SK-N-SH treated with all-trans-retinoic acid at 6 μM for 48 hours (cell line): ENCODE results near the gene GLIPR2.

Experiments
- ATAC-seq: fragments of 200-7000 bp; cut with Tn5 transposase; 3 replicates; pipeline ENCODE4 v1.9.1; 2020; ENCODE audit warnings: mild to moderate bottlenecking, moderate library complexity
- ARNTL ChIP-seq: fragments of 450-650 bp; formaldehyde crosslinking; IDR thresholded peaks from 2 replicates; pipeline ENCODE4 v1.5.0; 2020; ENCODE audit warnings: low read depth, mild to moderate bottlenecking, moderate library complexity, borderline replicate concordance
- CSDC2 ChIP-seq: fragments of 250-450 bp; sonication (Bioruptor Pico); IDR thresholded peaks from 2 replicates; pipeline ENCODE4 v1.5.0; 2020; ENCODE audit warnings: mild to moderate bottlenecking, moderate library complexity
- ESRRG ChIP-seq: fragments of 250-450 bp; sonication (Bioruptor Pico); IDR thresholded peaks from 2 replicates; pipeline ENCODE4 v1.6.1; 2021; ENCODE audit warnings: mild to moderate bottlenecking
- GLIS3 ChIP-seq: fragments of 250-450 bp; sonication (Bioruptor Pico); IDR thresholded peaks from 2 replicates; pipeline ENCODE4 v1.5.0; 2020; ENCODE audit warnings: mild to moderate bottlenecking, moderate library complexity
- ISL1 ChIP-seq: fragments of 250-450 bp; sonication (Bioruptor Pico); IDR thresholded peaks from 2 replicates; pipeline ENCODE4 v2.1.2; 2022; ENCODE audit warnings: mild to moderate bottlenecking, moderate library complexity
- OSR1 ChIP-seq: fragments of 250-450 bp; sonication (Bioruptor Pico); IDR thresholded peaks from 2 replicates; pipeline ENCODE4 v1.8.0; 2022; ENCODE audit warnings: moderate library complexity, mild to moderate bottlenecking, inconsistent platforms
- POU6F1 ChIP-seq: fragments of 250-450 bp; sonication (Bioruptor Pico); IDR thresholded peaks from 2 replicates; pipeline ENCODE4 v1.8.0; 2021; ENCODE audit warnings: low read depth, mild to moderate bottlenecking, moderate library complexity, borderline replicate concordance
- PPARA ChIP-seq: fragments of 250-450 bp; sonication (Bioruptor Pico); IDR thresholded peaks from 2 replicates; pipeline ENCODE4 v1.5.0; 2020; ENCODE audit warnings: mild to moderate bottlenecking, borderline replicate concordance
- RARB ChIP-seq: fragments of 250-450 bp; sonication (Bioruptor Pico); IDR thresholded peaks from 2 replicates; pipeline ENCODE4 v1.8.0; 2021; ENCODE audit warnings: mild to moderate bottlenecking, moderate library complexity
- SNAI2 ChIP-seq: fragments of 250-450 bp; sonication (Bioruptor Pico); IDR thresholded peaks from 2 replicates; pipeline ENCODE4 v1.5.0; 2020; ENCODE audit warnings: mild to moderate bottlenecking, moderate library complexity
- TCF4 ChIP-seq: fragments of 250-450 bp; sonication (Bioruptor Pico); IDR thresholded peaks from 2 replicates; pipeline ENCODE4 v1.8.0; 2021; ENCODE audit warnings: mild to moderate bottlenecking, moderate library complexity, borderline replicate concordance
- TOX ChIP-seq: fragments of 250-450 bp; sonication (Bioruptor Pico); IDR thresholded peaks from 2 replicates; pipeline ENCODE4 v1.8.0; 2021; ENCODE audit warnings: mild to moderate bottlenecking, moderate library complexity, borderline replicate concordance
- ZC3H10 ChIP-seq: fragments of 250-450 bp; sonication (Bioruptor Pico); IDR thresholded peaks from 2 replicates; pipeline ENCODE4 v1.5.1; 2021; ENCODE audit warnings: mild to moderate bottlenecking, moderate library complexity
- ZFP3 ChIP-seq: fragments of 250-450 bp; sonication (Bioruptor Pico); IDR thresholded peaks from 2 replicates; pipeline ENCODE4 v1.5.0; 2020; ENCODE audit warnings: mild to moderate bottlenecking, moderate library complexity
- ZFP30 ChIP-seq: fragments of 450-650 bp; formaldehyde crosslinking; IDR thresholded peaks from 2 replicates; pipeline ENCODE4 v1.5.0; 2022; ENCODE audit warnings: mild to moderate bottlenecking, moderate library complexity
- ZNF565 ChIP-seq: fragments of 450-650 bp; formaldehyde crosslinking; conservative IDR thresholded peaks from 2 replicates; pipeline ENCODE4 v1.5.0; 2020; ENCODE audit warnings: low read depth, mild to moderate bottlenecking, moderate library complexity
- ZNF70 ChIP-seq: fragments of 450-650 bp; formaldehyde crosslinking; IDR thresholded peaks from 2 replicates; pipeline ENCODE4 v1.5.0; 2020; ENCODE audit warnings: mild to moderate bottlenecking, moderate library complexity
- ZNF8 ChIP-seq: fragments of 450-650 bp; formaldehyde crosslinking; IDR thresholded peaks from 2 replicates; pipeline ENCODE4 v1.5.0; 2020; ENCODE audit warnings: mild to moderate bottlenecking, moderate library complexity
- TF ChIP-seq, protein P1 (sequence below): fragments of 250-450 bp; sonication (Bioruptor Pico); IDR thresholded peaks from 2 replicates; pipeline ENCODE4 v1.5.1; 2020; ENCODE audit warnings: low read depth, mild to moderate bottlenecking, moderate library complexity
- TF ChIP-seq, protein P2 (sequence below): fragments of 250-450 bp; sonication (Bioruptor Pico); IDR thresholded peaks from 2 replicates; pipeline ENCODE4 v1.5.0; 2020; ENCODE audit warnings: mild to moderate bottlenecking, moderate library complexity
- TF ChIP-seq, protein P3 (sequence below): fragments of 250-450 bp; sonication (Bioruptor Pico); IDR thresholded peaks from 2 replicates; pipeline ENCODE4 v1.8.0; 2020; ENCODE audit warnings: mild to moderate bottlenecking, moderate library complexity, borderline replicate concordance
- TF ChIP-seq, protein P4 (sequence below): fragments of 250-450 bp; sonication (Bioruptor Pico); IDR thresholded peaks from 2 replicates; pipeline ENCODE4 v1.5.1; 2021; ENCODE audit warnings: mild to moderate bottlenecking, moderate library complexity

GLIPR2 gene

DNA sequence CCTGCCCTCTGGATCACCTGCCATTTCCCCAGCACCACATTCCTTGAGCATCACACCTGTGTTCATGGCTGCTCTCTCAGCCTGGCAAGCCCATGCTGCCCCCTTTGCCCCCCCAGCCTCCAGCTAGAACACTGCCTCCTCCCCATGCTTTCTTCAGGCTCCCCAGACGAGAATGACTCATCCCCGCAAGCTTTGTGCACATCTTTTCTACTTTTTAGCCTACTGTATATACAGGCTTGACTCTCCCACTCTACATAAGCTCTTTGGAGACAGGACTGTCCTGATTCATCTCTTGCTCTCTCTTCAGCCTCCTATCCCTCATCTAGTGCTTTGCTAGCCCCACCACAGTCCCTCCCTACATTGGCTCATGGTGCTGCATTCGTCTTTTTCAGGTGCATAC, 19.9 kb upstream of the GLIPR2 start:
- ATAC-seq: no peak
- TF ChIP-seq CSDC2 (no peak), RARB (CRISPR knock-in tag) (no peak), ZC3H10 (CRISPR knock-in tag) (no peak), ZFP3 (CRISPR knock-in tag) (no peak), ZFP30 (CRISPR knock-in tag) (no peak), TOX (CRISPR knock-in tag) (no peak), OSR1 (no peak), TCF4 (no peak), ZNF8 (no peak), ESRRG (CRISPR knock-in tag) (no peak), ZNF70 (CRISPR knock-in tag) (no peak), POU6F1 (CRISPR knock-in tag) (no peak), ZNF565 (CRISPR knock-in tag) (no peak), PPARA (no peak)
- TF ChIP-seq, protein P1, sequence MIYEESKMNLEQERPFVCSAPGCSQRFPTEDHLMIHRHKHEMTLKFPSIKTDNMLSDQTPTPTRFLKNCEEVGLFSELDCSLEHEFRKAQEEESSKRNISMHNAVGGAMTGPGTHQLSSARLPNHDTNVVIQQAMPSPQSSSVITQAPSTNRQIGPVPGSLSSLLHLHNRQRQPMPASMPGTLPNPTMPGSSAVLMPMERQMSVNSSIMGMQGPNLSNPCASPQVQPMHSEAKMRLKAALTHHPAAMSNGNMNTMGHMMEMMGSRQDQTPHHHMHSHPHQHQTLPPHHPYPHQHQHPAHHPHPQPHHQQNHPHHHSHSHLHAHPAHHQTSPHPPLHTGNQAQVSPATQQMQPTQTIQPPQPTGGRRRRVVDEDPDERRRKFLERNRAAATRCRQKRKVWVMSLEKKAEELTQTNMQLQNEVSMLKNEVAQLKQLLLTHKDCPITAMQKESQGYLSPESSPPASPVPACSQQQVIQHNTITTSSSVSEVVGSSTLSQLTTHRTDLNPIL: no peak
- TF ChIP-seq, protein P2, sequence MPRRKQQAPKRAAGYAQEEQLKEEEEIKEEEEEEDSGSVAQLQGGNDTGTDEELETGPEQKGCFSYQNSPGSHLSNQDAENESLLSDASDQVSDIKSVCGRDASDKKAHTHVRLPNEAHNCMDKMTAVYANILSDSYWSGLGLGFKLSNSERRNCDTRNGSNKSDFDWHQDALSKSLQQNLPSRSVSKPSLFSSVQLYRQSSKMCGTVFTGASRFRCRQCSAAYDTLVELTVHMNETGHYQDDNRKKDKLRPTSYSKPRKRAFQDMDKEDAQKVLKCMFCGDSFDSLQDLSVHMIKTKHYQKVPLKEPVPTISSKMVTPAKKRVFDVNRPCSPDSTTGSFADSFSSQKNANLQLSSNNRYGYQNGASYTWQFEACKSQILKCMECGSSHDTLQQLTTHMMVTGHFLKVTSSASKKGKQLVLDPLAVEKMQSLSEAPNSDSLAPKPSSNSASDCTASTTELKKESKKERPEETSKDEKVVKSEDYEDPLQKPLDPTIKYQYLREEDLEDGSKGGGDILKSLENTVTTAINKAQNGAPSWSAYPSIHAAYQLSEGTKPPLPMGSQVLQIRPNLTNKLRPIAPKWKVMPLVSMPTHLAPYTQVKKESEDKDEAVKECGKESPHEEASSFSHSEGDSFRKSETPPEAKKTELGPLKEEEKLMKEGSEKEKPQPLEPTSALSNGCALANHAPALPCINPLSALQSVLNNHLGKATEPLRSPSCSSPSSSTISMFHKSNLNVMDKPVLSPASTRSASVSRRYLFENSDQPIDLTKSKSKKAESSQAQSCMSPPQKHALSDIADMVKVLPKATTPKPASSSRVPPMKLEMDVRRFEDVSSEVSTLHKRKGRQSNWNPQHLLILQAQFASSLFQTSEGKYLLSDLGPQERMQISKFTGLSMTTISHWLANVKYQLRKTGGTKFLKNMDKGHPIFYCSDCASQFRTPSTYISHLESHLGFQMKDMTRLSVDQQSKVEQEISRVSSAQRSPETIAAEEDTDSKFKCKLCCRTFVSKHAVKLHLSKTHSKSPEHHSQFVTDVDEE (CRISPR knock-in tag): no peak
- TF ChIP-seq, protein P3, sequence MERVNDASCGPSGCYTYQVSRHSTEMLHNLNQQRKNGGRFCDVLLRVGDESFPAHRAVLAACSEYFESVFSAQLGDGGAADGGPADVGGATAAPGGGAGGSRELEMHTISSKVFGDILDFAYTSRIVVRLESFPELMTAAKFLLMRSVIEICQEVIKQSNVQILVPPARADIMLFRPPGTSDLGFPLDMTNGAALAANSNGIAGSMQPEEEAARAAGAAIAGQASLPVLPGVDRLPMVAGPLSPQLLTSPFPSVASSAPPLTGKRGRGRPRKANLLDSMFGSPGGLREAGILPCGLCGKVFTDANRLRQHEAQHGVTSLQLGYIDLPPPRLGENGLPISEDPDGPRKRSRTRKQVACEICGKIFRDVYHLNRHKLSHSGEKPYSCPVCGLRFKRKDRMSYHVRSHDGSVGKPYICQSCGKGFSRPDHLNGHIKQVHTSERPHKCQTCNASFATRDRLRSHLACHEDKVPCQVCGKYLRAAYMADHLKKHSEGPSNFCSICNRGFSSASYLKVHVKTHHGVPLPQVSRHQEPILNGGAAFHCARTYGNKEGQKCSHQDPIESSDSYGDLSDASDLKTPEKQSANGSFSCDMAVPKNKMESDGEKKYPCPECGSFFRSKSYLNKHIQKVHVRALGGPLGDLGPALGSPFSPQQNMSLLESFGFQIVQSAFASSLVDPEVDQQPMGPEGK (CRISPR knock-in tag): no peak

DNA sequence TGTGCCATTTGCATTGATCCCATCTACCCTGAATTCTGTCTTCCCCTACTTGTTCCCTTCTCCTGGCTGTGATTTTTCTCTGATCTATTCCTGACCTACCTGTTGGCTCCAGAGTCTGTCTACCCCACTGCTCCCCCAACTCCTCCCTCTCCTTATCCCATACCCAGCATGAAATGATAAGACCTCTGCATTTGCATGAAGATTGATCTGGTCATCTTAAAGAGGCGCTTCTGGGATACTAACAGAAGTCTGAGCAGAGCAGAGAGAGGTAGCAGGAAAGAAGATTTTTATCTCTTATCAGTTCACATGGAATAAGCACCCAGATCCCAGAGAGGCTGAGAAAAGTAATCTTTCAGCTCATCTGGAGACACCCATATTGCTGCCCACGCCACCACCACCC, 18.3 kb upstream of the GLIPR2 start:
- no peak for ATAC-seq
- TF ChIP-seq ZNF565 (CRISPR knock-in tag) (no peak), OSR1 (no peak), ISL1 (CRISPR knock-in tag) (no peak), POU6F1 (CRISPR knock-in tag) (no peak), ZNF8 (no peak), CSDC2 (no peak), GLIS3 (CRISPR knock-in tag) (no peak)
- TF ChIP-seq, protein P2 (CRISPR knock-in tag): no peak

DNA sequence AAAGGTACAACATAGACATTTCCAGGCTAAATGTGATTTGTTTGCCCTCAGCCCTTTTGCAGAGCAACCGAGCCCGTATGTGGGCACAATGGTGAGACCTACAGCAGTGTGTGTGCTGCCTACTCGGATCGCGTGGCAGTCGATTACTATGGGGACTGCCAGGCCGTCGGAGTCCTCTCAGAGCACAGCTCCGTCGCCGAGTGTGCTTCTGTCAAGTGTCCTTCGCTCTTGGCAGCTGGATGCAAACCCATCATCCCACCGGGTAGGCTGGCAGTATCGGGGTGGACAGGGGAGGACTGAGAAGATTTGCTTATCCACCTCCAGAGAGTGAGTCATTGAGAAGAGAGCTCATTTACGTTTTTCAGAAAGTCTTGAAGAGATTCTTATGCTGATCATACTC, 17.8 kb upstream of the GLIPR2 start:
- ATAC-seq: no peak
- TF ChIP-seq, protein P4, sequence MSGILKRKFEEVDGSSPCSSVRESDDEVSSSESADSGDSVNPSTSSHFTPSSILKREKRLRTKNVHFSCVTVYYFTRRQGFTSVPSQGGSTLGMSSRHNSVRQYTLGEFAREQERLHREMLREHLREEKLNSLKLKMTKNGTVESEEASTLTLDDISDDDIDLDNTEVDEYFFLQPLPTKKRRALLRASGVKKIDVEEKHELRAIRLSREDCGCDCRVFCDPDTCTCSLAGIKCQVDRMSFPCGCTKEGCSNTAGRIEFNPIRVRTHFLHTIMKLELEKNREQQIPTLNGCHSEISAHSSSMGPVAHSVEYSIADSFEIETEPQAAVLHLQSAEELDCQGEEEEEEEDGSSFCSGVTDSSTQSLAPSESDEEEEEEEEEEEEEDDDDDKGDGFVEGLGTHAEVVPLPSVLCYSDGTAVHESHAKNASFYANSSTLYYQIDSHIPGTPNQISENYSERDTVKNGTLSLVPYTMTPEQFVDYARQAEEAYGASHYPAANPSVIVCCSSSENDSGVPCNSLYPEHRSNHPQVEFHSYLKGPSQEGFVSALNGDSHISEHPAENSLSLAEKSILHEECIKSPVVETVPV: no peak
- no peak for TF ChIP-seq ISL1 (CRISPR knock-in tag)
- TF ChIP-seq OSR1: no peak
- no peak for TF ChIP-seq SNAI2
- TF ChIP-seq ZNF70 (CRISPR knock-in tag): no peak
- no peak for TF ChIP-seq TOX (CRISPR knock-in tag)
- TF ChIP-seq ZNF565 (CRISPR knock-in tag): no peak
- TF ChIP-seq ARNTL: no peak
- TF ChIP-seq GLIS3 (CRISPR knock-in tag): no peak
- TF ChIP-seq TCF4: no peak
- TF ChIP-seq, protein P3 (CRISPR knock-in tag): no peak
